AG09319 (cell line): ENCODE measurements around the gene TLL2.

Source experiments
- DNase-seq: peaks from one replicate; pipeline ENCODE4 v3.0.0-alpha.2; 2010; ENCODE audit warnings: low read depth; ENCODE audit errors: extremely low read depth
- CTCF ChIP-seq: IDR thresholded peaks from 2 replicates; pipeline ENCODE4 v1.5.1; 2011; ENCODE audit warnings: low read depth, mild to moderate bottlenecking, inconsistent platforms, low read length, moderate library complexity

The TLL2 gene

GRCh38 chr10:96507044-96507443 lies 6.7 kb downstream of the TLL2 start:
- no peak for TF ChIP-seq CTCF
- no peak for DNase-seq

- no peak for DNase-seq
These were observed 8.3 kb downstream of the TLL2 start for GRCh38 chr10:96505150-96506136.

GRCh38 chr10:96502561-96503282 lies 11.0 kb downstream of the TLL2 start:
- no peak for TF ChIP-seq CTCF
- no peak for DNase-seq

More at GRCh38 chr10:96505150-96506136, 8.3 kb downstream of the TLL2 start:
- no peak for TF ChIP-seq CTCF

- no peak for DNase-seq
- TF ChIP-seq CTCF: no peak
These were observed 11.7 kb downstream of the TLL2 start for GRCh38 chr10:96501985-96502384.

GRCh38 chr10:96500519-96500918 lies 13.2 kb downstream of the TLL2 start:
- DNase-seq: no peak
- no peak for TF ChIP-seq CTCF

GRCh38 chr10:96500050-96500449 lies 13.7 kb downstream of the TLL2 start:
- DNase-seq: no peak

More at GRCh38 chr10:96500050-96500449, 13.7 kb downstream of the TLL2 start:
- no peak for TF ChIP-seq CTCF
